GM06990 (cell line): ENCODE measurements around the gene SRC.
A peak's percentile ranks its signal among the peaks of the same experiment; 100 is the strongest.

Experiments used
- DNase-seq: peaks from one replicate; pipeline ENCODE4 v3.0.0-alpha.2; 2011; ENCODE audit not compliant: insufficient read length; ENCODE audit errors: extremely low read depth
- H3K27me3 ChIP-seq: replicated peaks from 2 replicates; pipeline ENCODE4 v1.6.0; 2011; ENCODE audit warnings: low read length; ENCODE audit not compliant: control insufficient read depth, insufficient read depth
- H3K36me3 ChIP-seq: 2 replicates; pipeline ENCODE4 v1.5.1; 2011; ENCODE audit warnings: low read length; ENCODE audit not compliant: control insufficient read depth, insufficient read depth
- H3K4me3 ChIP-seq: replicated peaks from 2 replicates; pipeline ENCODE4 v1.5.1; 2011; ENCODE audit warnings: low read depth, mild to moderate bottlenecking, control low read depth, low read length
- CTCF ChIP-seq: IDR thresholded peaks from 2 replicates; pipeline ENCODE4 v1.5.1; 2011; ENCODE audit warnings: low read length, control low read depth, mild to moderate bottlenecking, inconsistent platforms; ENCODE audit not compliant: insufficient read depth, poor library complexity, severe bottlenecking

The SRC gene

GRCh38 chr20:37347891-37348791, 2.2 kb downstream of the SRC start:
- TF ChIP-seq CTCF, result no peak
- peak overlapping the region; percentile 81 for H3K4me3 ChIP-seq
- DNase-seq, result no peak
- H3K36me3 ChIP-seq, result peaks cover 25% of the 10 kb centered on the region
- H3K27me3 ChIP-seq, result no peaks in the 10 kb centered on the region

DNA sequence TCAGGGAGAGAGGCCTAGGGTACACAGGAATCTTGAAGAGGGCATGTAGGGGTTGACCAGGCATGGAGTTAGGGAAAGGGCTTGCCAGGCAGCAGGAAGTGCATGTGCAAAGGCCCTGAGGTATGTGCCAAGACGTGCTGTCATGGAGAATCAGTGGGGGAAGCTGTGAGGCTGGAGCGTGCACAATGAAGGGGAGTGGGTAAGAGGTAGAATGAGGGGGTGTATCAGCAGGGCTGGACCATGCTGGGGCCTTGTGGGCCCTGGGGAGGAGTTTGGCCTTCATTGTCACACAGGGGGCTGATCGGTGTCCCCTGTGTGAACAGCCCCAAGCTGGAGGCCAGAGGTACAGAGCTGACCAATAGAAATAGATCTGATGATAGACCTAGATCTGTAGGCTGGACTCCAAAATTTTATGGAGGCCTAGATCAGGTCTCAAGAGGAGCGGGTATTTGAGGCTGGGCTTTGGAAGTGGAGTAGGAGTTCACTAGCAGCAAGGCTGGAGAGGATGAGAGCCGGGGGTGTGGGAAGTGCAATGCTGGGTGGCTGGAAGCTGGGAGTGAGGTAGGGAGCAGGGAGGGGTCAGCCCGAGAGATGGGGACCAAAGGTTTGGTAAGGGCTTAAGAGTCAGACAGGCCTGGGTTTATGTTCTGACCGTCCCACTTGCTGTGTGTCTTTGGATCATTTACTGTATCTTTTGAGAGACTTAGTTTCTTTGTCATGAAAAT, 3.0 kb downstream of the SRC start:
- Histone ChIP-seq H3K4me3 (peak overlapping the region; percentile 7; the same call in 1 of the 2 replicates), H3K27me3 (no peaks in the 10 kb centered on the region), H3K36me3 (peaks cover 32% of the 10 kb centered on the region)
- no peak for DNase-seq
- TF ChIP-seq CTCF, result no peak

DNA sequence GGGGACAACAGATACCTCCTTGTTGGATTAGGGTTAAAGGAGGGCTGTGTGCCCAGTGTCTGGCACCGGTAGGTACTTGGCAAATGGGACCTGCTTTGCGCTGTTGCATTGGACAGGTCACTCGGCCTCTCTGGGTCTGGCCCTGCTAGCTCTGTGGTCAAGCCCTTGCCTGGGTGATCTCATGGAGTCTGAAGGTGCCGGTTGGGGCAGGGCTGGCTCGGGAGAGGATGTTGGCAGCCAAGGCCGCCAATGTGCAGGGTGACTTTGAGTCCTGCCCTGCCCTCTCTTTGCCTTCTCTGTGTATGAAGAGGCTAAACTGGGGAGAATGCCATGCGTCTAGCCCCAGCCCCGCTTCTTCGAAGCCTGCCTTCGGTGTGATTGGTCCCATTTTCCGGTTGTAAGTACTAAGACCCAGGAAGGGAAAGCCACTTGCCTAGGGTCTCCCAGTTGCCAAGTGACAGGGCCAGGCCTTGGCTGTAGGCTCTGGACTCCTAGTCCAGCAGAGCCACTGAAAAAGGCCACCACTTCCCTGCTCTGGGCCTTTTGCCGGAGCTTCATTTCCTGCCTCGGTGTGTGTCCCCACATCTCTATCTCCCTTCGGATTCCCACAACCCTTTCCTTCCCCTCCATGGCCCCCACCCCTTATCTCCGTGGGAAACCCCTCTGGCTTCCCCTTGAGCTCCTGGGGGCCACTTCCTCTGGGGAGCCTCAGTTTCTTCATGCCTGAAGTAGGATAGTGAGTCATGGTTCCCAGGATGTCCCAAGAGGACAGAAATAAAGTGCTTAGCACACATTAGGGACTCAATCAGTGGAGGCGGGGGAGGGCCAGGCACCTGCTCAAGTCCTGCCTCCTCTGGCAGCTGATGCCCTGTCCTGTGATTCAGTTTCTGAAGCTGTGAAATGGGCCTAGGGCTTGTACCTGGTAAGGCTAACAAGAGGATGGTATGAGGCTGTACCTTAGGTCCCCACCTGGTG, 3.9 kb downstream of the SRC start:
- no peak for DNase-seq
- Histone ChIP-seq H3K36me3 (peaks cover 39% of the 10 kb centered on the region), H3K4me3 (peak overlapping the region; percentile 11; the same call in 1 of the 2 replicates), H3K27me3 (no peaks in the 10 kb centered on the region)
- TF ChIP-seq CTCF, result no peak

DNA sequence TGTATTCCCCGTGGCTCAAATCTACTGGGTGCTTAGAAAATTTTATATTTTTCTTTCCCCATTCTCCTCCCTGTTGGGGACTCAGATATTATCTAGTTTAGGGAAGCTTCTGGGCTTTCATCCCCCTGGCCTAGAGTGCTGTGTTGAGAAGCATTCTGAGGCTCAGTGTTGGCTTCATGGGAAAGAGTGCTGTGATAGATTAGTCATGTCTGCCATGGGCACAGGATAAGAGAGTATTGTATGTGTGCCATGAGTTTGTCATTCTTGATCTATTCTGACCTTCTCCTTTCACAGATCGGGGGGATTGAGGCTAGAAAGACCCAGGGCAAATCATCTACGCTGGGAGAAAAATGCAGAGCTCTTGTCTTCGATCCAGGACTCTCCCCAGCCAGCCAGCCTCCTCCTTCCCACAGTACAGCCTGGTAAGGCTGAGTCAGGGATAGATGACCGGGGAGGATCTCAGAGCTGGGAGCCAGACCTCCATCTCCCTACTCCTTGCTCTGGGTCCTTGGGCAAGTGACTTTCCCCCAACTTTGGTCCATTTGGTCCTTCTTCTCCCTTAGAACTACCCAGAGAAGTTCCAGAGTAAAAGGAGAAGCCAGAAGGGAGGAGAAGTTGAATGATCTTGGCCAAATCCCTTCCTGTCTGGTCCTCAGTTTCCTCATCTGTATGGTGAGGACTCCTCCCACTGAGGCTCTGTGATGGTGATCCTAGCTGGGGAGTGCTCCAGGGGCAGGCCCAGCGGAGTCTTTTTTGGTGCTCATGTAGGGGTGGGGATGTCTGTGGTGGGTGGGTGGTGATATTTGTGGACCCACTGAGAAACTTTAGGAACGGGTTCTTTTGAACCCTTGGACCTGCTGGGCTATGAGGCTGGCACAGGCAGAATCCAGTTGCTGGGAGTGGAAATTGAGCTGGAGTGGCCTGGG, 5.0 kb downstream of the SRC start:
- Histone ChIP-seq H3K27me3 (no peaks in the 10 kb centered on the region), H3K36me3 (peaks cover 39% of the 10 kb centered on the region), H3K4me3 (no peak overlapping the region)
- no peak for DNase-seq
- TF ChIP-seq CTCF, result no peak
